ENCODE results near the gene SUFU.

SUFU gene

DNA sequence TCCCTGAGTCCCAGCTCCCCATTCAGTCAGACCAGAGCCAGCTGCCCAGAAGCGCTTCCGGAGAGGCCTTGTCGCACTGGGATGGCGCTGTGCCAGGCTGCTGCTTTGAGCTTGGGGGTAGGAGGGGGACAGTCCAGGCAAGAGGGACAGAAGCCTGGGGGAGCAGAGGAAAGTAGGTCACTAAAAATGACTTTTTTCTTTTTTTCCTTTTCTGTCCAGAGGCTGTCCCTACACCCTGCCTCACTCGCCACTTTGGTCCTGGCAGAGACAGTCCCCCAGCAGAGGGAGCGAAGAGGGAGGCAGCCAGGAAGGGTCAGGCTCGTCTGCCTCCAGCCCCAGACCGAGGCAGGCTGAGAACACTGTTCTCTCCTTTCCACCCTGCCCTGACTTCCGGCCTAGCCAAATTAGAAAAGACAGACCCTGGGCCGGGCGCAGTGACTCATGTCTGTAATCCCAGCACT, 124.7 kb downstream of the SUFU start:
- in situ Hi-C loops (cut with HindIII; ENCODE audit: low sequenced_read_pairs), result no loop called here
- DNase-seq (ENCODE audit: low read depth, low spot score), result no peak
- no peak overlapping the region for H3K4me3 ChIP-seq (ENCODE audit: low read depth, low read length)
- TF ChIP-seq, protein P1, sequence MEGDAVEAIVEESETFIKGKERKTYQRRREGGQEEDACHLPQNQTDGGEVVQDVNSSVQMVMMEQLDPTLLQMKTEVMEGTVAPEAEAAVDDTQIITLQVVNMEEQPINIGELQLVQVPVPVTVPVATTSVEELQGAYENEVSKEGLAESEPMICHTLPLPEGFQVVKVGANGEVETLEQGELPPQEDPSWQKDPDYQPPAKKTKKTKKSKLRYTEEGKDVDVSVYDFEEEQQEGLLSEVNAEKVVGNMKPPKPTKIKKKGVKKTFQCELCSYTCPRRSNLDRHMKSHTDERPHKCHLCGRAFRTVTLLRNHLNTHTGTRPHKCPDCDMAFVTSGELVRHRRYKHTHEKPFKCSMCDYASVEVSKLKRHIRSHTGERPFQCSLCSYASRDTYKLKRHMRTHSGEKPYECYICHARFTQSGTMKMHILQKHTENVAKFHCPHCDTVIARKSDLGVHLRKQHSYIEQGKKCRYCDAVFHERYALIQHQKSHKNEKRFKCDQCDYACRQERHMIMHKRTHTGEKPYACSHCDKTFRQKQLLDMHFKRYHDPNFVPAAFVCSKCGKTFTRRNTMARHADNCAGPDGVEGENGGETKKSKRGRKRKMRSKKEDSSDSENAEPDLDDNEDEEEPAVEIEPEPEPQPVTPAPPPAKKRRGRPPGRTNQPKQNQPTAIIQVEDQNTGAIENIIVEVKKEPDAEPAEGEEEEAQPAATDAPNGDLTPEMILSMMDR (IDR thresholded peaks at IDR 0.05; ENCODE audit: low read depth, low read length), result peak; percentile 13

DNA sequence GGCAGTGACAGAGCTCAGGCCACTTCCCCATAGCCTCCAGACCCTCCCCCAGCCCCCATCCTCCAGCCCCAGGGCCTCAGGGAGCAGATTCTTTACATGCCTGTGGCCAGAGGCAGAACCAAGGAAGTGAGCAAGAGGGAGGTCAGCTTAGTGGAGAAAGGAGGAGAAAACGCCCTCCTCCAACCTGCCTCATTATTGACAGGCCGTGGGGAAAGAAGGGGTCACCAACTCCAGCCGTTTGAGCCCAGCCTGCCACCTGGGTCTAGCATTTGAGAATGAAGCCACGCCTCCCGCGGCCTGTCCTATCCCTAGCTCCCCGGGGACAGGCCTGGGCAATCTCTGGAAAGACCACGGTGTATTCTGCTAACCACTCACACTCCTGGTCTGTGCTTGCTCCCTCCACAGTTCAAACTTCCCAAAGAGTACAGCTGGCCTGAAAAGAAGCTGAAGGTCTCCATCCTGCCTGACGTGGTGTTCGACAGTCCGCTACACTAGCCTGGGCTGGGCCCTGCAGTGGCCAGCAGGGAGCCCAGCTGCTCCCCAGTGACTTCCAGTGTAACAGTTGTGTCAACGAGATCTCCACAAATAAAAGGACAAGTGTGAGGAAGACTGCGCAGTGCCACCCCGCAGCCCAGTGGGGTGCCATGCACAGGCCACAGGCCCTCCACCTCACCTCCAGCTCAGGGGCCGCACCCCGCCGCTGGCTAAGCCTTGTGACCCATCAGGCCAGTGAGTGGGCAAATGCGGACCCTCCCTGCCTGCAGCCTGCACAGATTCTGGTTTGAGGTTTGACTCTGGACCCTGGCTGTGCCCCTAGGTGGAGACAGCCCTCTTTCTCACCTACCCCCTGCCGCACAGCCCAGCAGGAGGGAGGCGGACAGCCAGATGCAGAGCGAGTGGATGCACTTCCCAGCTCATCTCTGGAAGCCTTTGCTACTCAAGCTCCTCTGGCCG, 126.2 kb downstream of the SUFU start:
- DNase-seq (ENCODE audit: low read depth, low spot score), result peak; percentile 87

DNA sequence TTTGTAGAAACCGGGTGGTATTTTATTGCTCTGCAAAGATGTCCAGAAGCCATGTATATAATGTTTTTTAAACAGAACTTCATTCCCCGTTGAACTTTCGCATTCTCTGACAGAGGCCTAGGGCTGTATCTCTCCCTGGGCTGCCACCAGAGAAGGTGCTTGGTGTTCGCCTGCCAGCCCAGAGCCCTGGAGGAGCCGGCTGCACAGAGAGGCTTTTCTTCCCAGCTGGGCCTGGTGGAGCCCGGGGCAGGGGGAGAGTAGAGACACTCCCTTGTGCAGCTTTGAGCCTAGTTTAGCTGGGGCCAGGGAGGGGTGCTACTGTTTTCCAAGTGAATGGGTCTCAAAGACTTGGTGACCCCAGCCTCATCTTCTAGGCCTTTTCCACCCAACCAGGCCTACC, 126.9 kb downstream of the SUFU start:
- no peak overlapping the region for H3K4me3 ChIP-seq (ENCODE audit: low read depth, low read length)
- no peak for DNase-seq (ENCODE audit: low read depth, low spot score)
- in situ Hi-C loops (cut with HindIII; ENCODE audit: low sequenced_read_pairs), result no loop called here
- TF ChIP-seq, protein P1 (IDR thresholded peaks at IDR 0.05; ENCODE audit: low read depth, low read length), result no peak

More for the DNA sequence above, 126.2 kb downstream of the SUFU start:
- TF ChIP-seq, protein P1 (IDR thresholded peaks at IDR 0.05; ENCODE audit: low read depth, low read length), result no peak
- in situ Hi-C loops (cut with HindIII; ENCODE audit: low sequenced_read_pairs), result no loop called here
- no peak overlapping the region for H3K4me3 ChIP-seq (ENCODE audit: low read depth, low read length)

DNA sequence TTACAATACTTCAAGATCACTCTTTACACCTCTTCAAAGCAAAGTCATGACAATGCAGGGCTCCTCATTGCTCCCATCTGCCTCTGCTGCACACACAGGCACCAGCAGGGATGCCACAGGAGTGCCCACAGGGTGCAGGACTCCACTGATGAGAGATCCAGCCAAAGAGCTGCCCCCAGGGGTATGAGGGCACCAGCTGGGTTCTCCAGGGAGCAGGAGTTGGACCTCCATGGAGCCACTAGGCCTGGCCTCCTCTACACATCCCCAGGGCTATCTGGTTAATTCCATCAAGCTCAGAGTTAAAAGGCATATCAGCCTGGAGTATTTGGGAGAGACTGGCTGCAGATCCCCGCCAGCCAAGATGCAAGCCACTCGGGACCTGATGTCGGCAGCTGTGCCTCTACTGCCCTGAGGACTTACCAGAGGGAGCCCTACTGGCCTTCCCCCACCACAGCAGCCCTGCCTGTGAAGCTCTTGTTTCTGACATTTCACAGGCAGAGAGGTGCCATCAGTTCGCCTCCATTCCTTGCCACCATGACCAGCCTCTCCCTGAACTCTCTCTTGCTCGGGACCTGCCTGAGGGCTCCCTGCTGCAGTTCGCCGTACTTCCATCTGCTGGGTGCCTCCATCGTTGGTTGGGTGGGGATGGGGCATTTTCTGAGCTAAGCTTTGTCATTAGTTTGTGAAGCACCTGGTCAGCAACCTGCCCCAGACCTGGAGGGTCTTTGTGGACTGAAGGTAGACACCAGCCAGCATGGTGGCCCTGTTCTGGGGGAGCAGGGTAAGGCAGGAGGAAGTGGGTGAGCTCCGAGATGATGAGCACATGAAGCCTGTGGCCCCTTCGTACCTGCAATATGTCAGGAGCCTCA, 128.0 kb downstream of the SUFU start:
- H3K4me3 ChIP-seq (ENCODE audit: low read depth, low read length), result no peak overlapping the region
- TF ChIP-seq, protein P1 (IDR thresholded peaks at IDR 0.05; ENCODE audit: low read depth, low read length), result no peak
- in situ Hi-C loops (cut with HindIII; ENCODE audit: low sequenced_read_pairs), result no loop called here
- DNase-seq (ENCODE audit: low read depth, low spot score), result no peak

DNA sequence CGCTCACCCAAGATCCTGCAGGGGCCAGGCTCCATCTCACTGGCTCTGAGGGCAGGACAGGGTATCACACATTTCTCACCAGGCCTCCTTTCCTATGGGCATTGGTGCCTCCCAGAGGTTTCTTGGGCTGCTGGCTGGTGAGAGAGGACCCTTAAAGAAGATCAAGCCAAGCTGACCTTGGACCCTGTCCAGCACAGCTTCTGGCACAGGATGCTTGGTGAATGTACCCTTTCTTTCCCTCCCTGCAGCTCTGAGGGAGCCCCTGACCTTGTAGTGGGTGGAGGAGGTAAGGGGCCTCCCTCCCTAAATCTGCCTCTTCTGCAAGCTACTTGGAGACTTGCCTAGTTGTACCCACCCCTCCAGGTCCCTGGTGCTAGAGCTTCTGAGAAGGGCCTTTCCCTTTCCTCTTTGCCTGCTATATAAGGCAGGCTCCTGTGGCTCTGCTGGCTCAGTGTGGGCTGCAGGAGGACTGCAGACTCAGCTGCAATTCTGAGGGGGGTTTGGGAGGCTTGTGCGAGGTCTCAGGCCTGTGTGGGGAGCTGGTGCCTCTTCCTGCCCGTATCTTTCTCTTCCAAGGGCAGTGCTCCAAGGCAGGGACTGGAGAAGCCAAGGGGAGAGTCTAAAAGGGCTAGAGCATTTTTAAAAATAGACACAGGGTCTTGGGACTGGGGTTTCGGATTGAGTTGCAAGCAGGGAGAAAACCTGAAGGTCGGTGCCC, 128.8 kb downstream of the SUFU start:
- H3K4me3 ChIP-seq (ENCODE audit: low read depth, low read length), result no peak overlapping the region
- TF ChIP-seq, protein P1 (IDR thresholded peaks at IDR 0.05; ENCODE audit: low read depth, low read length), result no peak
- in situ Hi-C loops (cut with HindIII; ENCODE audit: low sequenced_read_pairs), result no loop called here
- DNase-seq (ENCODE audit: low read depth, low spot score), result peak; percentile 43

DNA sequence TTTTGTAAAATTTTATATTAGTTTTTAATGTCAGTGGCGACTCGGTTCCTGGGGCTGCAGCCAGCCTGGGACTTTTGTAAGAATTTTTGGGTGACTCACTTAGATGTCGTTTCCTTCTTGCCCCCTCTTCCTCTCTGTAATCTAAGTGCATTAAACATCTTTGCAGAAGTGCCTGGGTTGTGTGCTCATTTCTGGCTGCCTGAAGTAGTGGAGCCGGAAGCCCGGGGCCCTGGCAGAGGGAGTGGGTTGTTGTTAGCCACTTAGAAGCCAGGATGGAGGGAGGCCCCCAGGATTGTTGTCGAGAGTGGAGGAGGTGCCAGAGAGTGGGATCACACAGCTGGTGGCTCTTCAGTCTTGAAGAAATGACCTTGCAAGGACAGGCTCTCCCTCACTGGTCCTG, 129.5 kb downstream of the SUFU start:
- no peak overlapping the region for H3K4me3 ChIP-seq (ENCODE audit: low read depth, low read length)
- in situ Hi-C loops (cut with HindIII; ENCODE audit: low sequenced_read_pairs), result no loop called here
- peak; percentile 49 for DNase-seq (ENCODE audit: low read depth, low spot score)
- TF ChIP-seq, protein P1 (IDR thresholded peaks at IDR 0.05; ENCODE audit: low read depth, low read length), result no peak

All from astrocyte of the spinal cord (primary cell).